ENCODE results near the gene CLDN16.

Gene CLDN16

DNA sequence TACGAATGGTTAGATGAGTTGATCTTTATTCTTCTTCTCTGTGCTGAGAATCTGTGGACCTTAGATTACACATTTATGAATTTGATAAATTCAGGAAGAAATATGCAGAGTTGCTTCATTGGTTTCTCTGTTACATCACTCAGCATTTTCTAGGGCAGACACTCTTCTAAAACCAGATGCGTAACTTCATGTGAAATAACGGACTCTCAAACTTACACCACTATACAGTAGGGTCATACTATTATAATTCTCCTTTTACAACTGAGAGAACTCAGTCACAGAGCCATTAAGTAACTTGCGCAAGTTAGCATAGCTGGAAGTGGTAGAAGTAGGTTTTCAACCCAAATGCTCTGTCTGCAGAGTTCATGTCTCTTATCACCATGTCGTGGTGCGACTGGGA, 56.0 kb downstream of the CLDN16 start:
- DNase-seq: no peak

DNA sequence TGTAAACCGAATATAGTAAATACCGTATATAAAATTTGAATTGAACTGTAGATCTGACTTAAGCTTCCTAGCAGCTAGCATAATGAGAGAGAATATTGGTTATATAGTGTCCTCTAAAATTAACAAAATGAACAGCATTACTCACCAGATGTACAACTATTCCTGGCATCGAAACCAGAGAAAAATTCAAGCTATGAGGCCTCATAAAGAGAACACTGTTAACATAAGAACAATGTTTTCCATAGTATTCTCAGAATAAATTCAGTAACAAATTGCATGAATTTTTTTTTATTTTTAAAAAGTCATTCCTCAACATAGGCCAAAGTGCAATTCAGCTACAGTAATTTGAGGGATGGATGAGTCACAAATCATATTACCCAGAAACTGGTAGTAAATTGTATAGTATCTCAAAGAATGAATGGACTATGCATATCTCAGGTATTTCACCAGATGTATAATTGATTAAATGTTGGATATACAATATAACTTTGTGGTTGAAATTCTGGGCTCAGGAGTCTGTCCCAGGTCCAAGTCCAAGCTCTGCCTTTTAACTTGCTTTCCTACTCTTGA, 56.7 kb downstream of the CLDN16 start:
- DNase-seq: no peak

DNA sequence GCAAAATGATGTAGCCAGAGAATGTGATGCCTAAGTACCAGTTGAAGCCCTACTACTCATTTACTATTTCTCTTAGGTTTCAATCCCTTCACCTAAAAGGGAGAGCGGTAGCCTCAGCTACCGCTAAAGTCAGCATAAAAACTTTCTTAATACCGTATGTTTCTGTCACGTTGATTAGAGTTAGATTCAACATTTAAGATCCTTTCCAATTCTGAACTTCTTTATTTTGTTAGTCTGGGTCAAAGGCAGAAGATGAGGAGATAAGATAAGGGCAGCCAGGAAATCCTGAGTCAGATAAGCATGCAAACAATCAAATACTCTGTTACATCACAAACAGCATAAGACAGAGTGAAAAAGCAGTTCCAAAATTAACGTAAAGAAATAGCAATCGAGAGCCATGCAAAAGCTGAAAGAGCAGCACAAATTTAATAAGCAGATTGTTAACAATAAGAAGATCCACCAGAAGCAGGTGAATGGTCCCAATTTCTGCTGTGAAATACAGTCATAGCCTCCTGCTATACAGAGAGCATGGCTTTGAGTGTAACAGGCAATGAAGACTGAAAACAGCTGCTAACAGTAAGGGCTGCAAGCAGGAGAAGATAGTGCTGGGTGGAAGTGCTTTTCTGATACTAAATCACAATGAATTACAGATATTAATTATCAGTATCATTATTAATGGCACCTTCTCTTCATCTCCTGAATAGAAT, 58.8 kb downstream of the CLDN16 start:
- DNase-seq: no peak

DNA sequence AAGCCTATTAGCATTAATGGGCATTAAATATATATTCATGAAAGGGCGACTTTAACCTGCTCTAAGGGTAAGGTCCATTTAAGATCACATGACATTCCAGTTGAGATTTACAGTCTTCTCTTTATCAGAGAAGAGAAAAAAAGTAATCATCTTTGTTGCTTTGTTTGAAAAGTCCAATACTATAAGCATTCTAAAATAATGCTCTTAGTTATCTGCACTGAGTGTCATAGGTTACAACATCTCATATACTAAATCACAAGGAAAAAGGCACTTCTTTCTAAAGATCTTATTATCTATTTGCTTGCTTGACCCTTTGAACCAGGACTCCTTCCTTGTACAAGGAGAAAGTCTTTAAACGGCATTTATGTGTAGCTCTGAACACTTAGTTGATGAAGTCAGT, 60.3 kb downstream of the CLDN16 start:
- DNase-seq: no peak

DNA sequence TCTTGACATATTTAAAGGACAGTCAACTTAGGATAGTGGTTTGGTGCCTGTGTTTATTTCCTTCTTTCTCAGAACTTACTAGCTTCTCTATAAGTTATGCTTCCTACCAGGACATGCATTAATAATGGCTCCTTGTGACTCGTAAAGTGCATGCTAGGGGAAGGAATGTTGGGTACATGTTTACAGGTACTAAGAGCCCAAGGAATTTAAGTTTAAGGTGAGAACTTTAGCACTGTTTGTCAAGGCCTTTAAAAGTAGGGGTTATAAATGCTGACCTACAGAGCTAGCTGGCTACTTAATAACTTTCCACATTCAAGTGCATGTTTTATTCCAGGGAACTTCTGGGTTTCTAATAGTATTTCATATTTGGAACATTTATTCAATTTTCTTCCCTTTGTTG, 61.8 kb downstream of the CLDN16 start, which contains the start of gene TMEM207:
Gene TMEM207 (minus strand): TSS at position 101 of the 400 bp plus-strand sequence. CDS start 92 bp downstream, at position 9.
- no peak for DNase-seq

DNA sequence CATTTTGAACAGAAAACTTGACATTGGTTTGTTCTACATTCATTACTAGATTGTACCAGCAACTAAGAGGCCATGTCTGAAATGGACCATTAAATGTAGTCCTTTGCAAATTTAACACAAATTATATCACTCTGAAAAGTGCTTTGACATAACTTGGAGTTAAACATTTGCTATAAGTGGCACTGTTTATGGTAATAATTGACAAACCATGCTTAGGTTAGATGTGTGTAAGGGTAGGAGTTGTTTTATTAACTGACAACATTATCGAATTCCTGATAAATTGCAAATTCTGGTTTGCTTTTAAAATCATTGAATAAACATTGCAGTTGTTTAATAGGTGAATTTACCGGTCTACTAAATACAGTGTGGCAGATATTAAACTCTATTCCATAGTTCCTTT, 67.9 kb downstream of the CLDN16 start:
- no peak for DNase-seq

DNA sequence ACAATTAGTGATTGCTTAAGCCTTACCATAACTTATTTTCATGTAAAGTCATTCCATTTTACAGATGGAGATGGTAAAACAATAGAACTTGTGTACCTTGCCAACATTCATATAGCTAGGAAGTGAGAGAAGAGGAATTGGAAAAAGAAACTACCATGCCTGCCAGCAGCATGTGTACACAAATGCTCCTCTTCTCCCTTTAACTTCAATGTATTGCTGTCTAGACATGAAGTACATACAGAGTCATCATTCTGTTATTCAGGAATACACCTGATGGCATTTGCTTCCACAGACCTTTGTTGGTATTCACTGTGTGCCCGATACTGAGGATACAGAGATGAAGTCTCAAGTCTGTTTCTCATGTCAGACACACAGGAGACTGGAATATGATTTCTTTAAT, 68.8 kb downstream of the CLDN16 start:
- DNase-seq: no peak

DNA sequence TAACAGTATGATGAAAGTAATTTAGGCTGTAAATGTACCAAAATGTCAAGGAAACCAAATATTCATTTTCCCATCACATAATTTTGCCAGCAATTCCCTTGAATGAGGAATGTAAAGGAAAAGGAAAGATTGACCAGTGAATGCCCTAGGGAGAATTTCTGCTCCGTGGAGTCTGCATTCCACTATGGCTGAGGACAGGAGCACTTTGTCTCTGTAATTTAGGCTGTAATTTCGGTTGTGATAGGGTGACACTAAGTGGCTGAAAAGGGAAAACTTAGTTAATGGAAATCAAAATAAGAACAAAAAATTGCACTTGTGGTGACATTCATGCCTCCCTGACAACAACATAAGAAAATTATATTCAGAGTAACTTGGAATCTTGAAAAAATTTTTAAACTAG, 70.1 kb downstream of the CLDN16 start:
- DNase-seq: no peak
